PC-3 (cell line): ENCODE measurements around the gene PGC.

Source experiments
- EZH2 ChIP-seq: fragments of 300-600 bp; sonication (generic); IDR thresholded peaks from one replicate; pipeline ENCODE4 v1.6.1; 2017; ENCODE audit warnings: antibody characterized with exemption, mild to moderate bottlenecking, low read length; ENCODE audit not compliant: unreplicated experiment
- TF ChIP-seq, protein P1 (sequence below): fragments of 300-600 bp; sonication (generic); conservative IDR thresholded peaks from 2 replicates; pipeline ENCODE4 v1.5.1; 2017; ENCODE audit warnings: antibody characterized with exemption, low read depth, mild to moderate bottlenecking, low read length

DNA sequence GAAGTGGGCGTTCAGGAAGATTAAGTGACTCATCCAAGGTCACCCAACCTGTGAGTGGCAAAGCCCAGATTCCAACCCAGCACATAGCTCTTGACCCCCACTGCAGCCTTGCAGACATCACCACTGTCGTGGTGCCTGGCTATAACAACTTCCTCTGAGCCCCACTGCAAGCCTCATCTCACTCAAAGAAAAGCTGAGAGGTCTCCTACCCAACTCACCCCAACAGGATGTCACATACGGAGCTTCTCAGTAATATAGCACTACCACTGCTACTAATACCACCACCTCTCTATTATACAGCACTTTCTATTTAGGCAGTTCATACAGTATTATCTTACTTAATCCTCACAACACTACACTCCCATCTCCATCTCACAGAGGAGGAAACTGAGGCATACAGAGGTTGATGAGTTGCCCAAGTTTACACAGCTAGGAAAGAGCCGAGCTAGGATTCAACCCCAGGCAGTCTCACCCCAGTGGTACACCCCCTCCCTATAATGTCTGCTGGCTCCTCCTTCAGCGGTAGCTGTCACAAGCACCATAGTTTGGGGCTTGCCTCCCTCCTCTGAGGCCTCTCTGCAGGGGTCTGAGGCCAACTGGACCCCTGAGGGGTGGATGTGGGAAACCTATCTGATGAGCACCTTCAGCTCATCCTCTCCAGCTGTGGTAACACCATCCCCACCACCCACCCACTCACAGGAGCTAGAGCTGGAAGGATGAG is 31.2 kb downstream of the PGC start:
- TF ChIP-seq, protein P1, sequence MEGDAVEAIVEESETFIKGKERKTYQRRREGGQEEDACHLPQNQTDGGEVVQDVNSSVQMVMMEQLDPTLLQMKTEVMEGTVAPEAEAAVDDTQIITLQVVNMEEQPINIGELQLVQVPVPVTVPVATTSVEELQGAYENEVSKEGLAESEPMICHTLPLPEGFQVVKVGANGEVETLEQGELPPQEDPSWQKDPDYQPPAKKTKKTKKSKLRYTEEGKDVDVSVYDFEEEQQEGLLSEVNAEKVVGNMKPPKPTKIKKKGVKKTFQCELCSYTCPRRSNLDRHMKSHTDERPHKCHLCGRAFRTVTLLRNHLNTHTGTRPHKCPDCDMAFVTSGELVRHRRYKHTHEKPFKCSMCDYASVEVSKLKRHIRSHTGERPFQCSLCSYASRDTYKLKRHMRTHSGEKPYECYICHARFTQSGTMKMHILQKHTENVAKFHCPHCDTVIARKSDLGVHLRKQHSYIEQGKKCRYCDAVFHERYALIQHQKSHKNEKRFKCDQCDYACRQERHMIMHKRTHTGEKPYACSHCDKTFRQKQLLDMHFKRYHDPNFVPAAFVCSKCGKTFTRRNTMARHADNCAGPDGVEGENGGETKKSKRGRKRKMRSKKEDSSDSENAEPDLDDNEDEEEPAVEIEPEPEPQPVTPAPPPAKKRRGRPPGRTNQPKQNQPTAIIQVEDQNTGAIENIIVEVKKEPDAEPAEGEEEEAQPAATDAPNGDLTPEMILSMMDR = no peak
- no peak for TF ChIP-seq EZH2
